Stimulated activated CD4-positive, alpha-beta T cell treated with anti-CD3 and anti-CD28 coated beads, Interleukin-12 subunit alpha, Interleukin-12 subunit beta, amount 100 ng/mL, for 4 hours (primary cell): ENCODE measurements around the gene BSPRY.
"Not testable (repeated sequence)": the region's sequence is repeated elsewhere in the genome, so short reads cannot be mapped to it uniquely, and the experiment has no call there.

Source experiments
- DNase-seq: peaks from one replicate; pipeline ENCODE4 v3.0.0-alpha.2; 2020

BSPRY gene

GRCh38 chr9:113372059-113372458, 22.7 kb downstream of the BSPRY start:
- no peak for DNase-seq

- no peak for DNase-seq
Measured at GRCh38 chr9:113373256-113373655, 23.9 kb downstream of the BSPRY start.

GRCh38 chr9:113373676-113374392, 24.5 kb downstream of the BSPRY start:
- DNase-seq, result no peak

- no peak for DNase-seq
Measured at GRCh38 chr9:113375057-113376023, 26.0 kb downstream of the BSPRY start.

GRCh38 chr9:113376634-113377567, 27.6 kb downstream of the BSPRY start, which contains the start of gene HDHD3:
HDHD3 (minus strand) TSS chr9:113376986; CDS start chr9:113374354, 2,632 bp downstream.
- peak; percentile 79 for DNase-seq

- not testable (repeated sequence) for DNase-seq
Measured at GRCh38 chr9:113379094-113379828, 29.9 kb downstream of the BSPRY start.

- not testable (repeated sequence) for DNase-seq
Measured at GRCh38 chr9:113379829-113380210, 30.5 kb downstream of the BSPRY start.

GRCh38 chr9:113380869-113381378, 31.6 kb downstream of the BSPRY start:
- DNase-seq, result no peak

GRCh38 chr9:113381441-113381840, 32.1 kb downstream of the BSPRY start:
- not testable (repeated sequence) for DNase-seq

- DNase-seq, result no peak
Measured at GRCh38 chr9:113381909-113382411, 32.6 kb downstream of the BSPRY start.

- no peak for DNase-seq
Measured at GRCh38 chr9:113386571-113387393, 37.4 kb downstream of the BSPRY start.

GRCh38 chr9:113387560-113388230, 38.4 kb downstream of the BSPRY start:
- no peak for DNase-seq

GRCh38 chr9:113388833-113389232, 39.5 kb downstream of the BSPRY start:
- no peak for DNase-seq

- DNase-seq, result no peak
Measured at GRCh38 chr9:113389451-113389850, 40.1 kb downstream of the BSPRY start.

GRCh38 chr9:113390192-113390960, 41.0 kb downstream of the BSPRY start:
- DNase-seq, result no peak

GRCh38 chr9:113391917-113392316, 42.6 kb downstream of the BSPRY start:
- DNase-seq, result no peak

- DNase-seq, result no peak
Measured at GRCh38 chr9:113393281-113393680, 43.9 kb downstream of the BSPRY start.

- DNase-seq, result no peak
Measured at GRCh38 chr9:113395000-113395861, 45.9 kb downstream of the BSPRY start.
